ENCODE results near the gene CD244.

The CD244 gene

DNA sequence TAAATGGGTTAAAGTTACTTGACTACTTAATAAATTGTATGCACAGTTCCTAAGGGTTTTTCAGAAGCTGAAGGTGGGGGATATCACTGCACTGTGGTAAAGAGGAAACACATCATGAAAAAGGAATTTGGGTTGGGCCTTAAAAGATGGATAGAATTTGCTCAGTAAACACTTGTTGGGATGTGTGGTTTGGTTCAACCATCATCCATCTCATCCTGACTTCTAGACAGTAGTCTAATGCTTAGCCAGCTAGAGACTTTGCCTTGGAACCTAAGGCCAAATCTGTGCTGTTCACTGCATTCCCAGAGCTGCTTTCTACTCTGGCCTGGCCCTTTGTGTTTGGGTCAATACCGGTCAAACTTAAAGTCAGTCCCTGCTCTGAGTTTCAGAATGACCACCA, 36.1 kb downstream of the CD244 start:
- peak; percentile 13 for DNase-seq (ENCODE audit: low read depth)
- TF ChIP-seq, protein P1, sequence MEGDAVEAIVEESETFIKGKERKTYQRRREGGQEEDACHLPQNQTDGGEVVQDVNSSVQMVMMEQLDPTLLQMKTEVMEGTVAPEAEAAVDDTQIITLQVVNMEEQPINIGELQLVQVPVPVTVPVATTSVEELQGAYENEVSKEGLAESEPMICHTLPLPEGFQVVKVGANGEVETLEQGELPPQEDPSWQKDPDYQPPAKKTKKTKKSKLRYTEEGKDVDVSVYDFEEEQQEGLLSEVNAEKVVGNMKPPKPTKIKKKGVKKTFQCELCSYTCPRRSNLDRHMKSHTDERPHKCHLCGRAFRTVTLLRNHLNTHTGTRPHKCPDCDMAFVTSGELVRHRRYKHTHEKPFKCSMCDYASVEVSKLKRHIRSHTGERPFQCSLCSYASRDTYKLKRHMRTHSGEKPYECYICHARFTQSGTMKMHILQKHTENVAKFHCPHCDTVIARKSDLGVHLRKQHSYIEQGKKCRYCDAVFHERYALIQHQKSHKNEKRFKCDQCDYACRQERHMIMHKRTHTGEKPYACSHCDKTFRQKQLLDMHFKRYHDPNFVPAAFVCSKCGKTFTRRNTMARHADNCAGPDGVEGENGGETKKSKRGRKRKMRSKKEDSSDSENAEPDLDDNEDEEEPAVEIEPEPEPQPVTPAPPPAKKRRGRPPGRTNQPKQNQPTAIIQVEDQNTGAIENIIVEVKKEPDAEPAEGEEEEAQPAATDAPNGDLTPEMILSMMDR (IDR thresholded peaks at IDR 0.05; ENCODE audit: low read length, missing control alignments): no peak
- no peak overlapping the region for H3K4me3 ChIP-seq (replicated peaks; ENCODE audit: low read depth, low read length)

DNA sequence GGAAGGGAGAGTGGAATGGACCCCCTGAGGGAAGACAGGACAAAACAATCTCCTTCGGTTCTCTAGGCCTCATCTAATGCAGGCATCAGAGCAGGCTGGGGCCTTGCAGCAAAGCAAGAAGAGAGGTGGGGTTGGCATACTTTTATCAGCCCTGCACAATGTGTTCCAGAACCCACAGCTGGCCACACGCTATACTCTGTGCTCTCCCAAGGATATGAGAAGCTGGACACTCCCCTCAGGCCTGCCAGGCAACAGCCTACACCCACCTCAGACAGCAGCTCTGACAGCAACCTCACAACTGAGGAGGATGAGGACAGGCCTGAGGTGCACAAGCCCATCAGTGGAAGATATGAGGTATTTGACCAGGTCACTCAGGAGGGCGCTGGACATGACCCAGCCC, 39.4 kb downstream of the CD244 start:
- no peak for DNase-seq (ENCODE audit: low read depth)
- no peak overlapping the region for H3K4me3 ChIP-seq (replicated peaks; ENCODE audit: low read depth, low read length)
- TF ChIP-seq, protein P1 (IDR thresholded peaks at IDR 0.05; ENCODE audit: low read length, missing control alignments): no peak

GRCh38 chr1:160821627-160822026, 41.1 kb downstream of the CD244 start:
- no peak overlapping the region for H3K4me3 ChIP-seq (replicated peaks; ENCODE audit: low read depth, low read length)
- TF ChIP-seq, protein P1 (IDR thresholded peaks at IDR 0.05; ENCODE audit: low read length, missing control alignments): peak; percentile 25
- no peak for DNase-seq (ENCODE audit: low read depth)

DNA sequence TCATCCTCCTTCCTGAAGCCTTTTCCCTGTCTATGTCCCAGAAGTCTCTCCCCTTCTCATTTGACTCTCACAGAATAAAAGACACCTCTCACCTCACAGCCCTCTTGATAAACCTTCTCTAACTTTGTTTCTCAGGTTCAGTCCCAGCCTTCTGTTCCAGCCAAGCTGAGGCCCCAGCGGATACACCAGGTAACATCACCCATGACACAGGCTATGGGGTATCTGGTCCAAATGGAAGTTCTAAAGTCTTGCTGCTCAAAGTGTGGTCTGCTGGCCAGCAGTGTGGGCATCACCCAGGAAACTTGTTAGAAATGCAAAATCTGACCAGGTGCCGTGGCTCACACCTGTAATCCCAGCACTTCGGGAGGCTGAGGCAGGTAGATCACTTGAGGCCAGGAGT, 43.5 kb downstream of the CD244 start:
- H3K4me3 ChIP-seq (replicated peaks; ENCODE audit: low read depth, low read length): no peak overlapping the region
- DNase-seq (ENCODE audit: low read depth): no peak
- TF ChIP-seq, protein P1 (IDR thresholded peaks at IDR 0.05; ENCODE audit: low read length, missing control alignments): no peak

GRCh38 chr1:160818207-160818937, 44.3 kb downstream of the CD244 start:
- TF ChIP-seq, protein P1 (IDR thresholded peaks at IDR 0.05; ENCODE audit: low read length, missing control alignments): no peak
- DNase-seq (ENCODE audit: low read depth): no peak
- no peak overlapping the region for H3K4me3 ChIP-seq (replicated peaks; ENCODE audit: low read depth, low read length)

DNA sequence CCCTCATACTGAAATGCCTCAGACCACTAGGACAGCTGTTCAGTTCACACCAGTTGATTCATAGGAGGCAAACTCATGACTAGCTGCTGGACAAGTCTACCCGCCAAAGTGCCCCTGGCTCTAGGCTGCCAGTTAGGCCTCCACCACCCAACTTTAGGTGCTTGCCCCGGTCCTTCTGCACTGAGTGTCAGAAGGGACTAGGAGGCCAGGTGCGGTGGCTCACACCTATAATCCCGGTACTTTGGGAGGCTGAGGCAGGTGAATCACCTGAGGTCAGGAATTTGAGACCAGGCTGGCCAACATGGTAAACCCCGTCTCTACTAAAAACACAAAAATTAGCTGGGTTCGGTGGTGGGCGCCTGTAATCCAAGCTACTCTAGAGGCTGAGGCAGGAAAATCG, 47.8 kb downstream of the CD244 start:
- TF ChIP-seq, protein P1 (IDR thresholded peaks at IDR 0.05; ENCODE audit: low read length, missing control alignments): no peak
- no peak for DNase-seq (ENCODE audit: low read depth)
- H3K4me3 ChIP-seq (replicated peaks; ENCODE audit: low read depth, low read length): no peak overlapping the region

GRCh38 chr1:160814316-160814715, 48.4 kb downstream of the CD244 start:
- no peak overlapping the region for H3K4me3 ChIP-seq (replicated peaks; ENCODE audit: low read depth, low read length)
- DNase-seq (ENCODE audit: low read depth): no peak
- TF ChIP-seq, protein P1 (IDR thresholded peaks at IDR 0.05; ENCODE audit: low read length, missing control alignments): no peak
